Measurements from ENCODE around the gene LRMDA. TPM values are rescaled to one million over a fixed set of nuclear protein-coding genes. Genes with fewer than 3 reads are reported as not detected.

LRMDA gene
- total and polyA plus RNA-seq, 2 of the 4 experiments (the other 2 are of a cell fraction) = 0.07 TPM; not detected in 1

DNA sequence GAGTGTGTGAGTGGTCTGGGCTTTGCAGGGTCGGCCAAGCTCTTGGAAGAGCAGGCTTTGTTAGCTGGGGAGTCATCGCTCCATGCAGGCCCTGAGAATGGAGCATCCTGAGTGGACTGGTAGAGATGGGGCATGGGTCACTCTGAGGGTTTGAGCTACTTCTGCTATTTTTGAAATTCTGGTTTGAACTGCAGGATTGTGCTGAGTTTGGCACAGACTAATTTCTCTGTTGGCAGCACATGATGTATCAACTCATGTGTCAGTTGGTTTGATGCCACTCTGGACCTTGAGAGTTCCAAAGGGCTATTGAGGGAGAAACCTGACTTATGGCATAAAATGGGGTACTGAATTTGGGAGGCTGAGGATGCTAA lies 56.3 kb downstream of the LRMDA start:
- DNase-seq = no peak
- no TSS peak for BruUV-seq (replicated peaks)
- Histone ChIP-seq H3K9ac (ENCODE audit: low read depth, low read length) (no peak overlapping the region), H2BK20ac (ENCODE audit: low read depth, low read length) (no peak overlapping the region), H2BK120ac (ENCODE audit: low read depth, low read length) (no peak overlapping the region), H2AK5ac (ENCODE audit: low read depth, low read length) (no peak overlapping the region), H3K9me1 (ENCODE audit: insufficient read depth, low read length) (no peaks in the 10 kb centered on the region), H2BK5ac (ENCODE audit: low read depth, low read length, poor library complexity, severe bottlenecking) (no peak overlapping the region), H2AFZ (replicated peaks; ENCODE audit: low read length, poor library complexity) (no peak overlapping the region), H3K4me3 (ENCODE audit: insufficient read depth, low read depth, low read length) (no peak overlapping the region), H3K4me2 (ENCODE audit: low read depth, low read length) (no peak overlapping the region), H3K27me3 (ENCODE audit: control insufficient read depth, insufficient read depth, low read length) (peaks cover 3% of the 10 kb centered on the region; the same call in 1 of the 2 replicates), H3K14ac (replicated peaks; ENCODE audit: low read depth, low read length) (no peak overlapping the region), H3K4ac (ENCODE audit: low read depth, low read length) (no peak overlapping the region), H4K5ac (ENCODE audit: low read depth, low read length) (no peak overlapping the region), H3K23ac (ENCODE audit: low read depth, low read length) (no peak overlapping the region), H3K9me3 (ENCODE audit: control insufficient read depth, insufficient read depth, low read length) (no peaks in the 10 kb centered on the region), H3K79me1 (ENCODE audit: low read depth in 1 of 2, low read length in 2 of 2) (no peaks in the 10 kb centered on the region), H3K36me3 (ENCODE audit: control insufficient read depth, insufficient read depth, low read length) (no peaks in the 10 kb centered on the region), H3K18ac (ENCODE audit: low read depth, low read length) (no peak overlapping the region), H3K56ac (ENCODE audit: extremely low read depth, insufficient read depth, low read length) (no peak overlapping the region), H4K20me1 (ENCODE audit: insufficient read depth, low read length) (no peaks in the 10 kb centered on the region), H4K8ac (ENCODE audit: low read depth in 2 of 2, low read length in 2 of 2) (no peak overlapping the region), H2BK15ac (ENCODE audit: low read depth, low read length) (no peak overlapping the region), H4K91ac (ENCODE audit: insufficient read depth, low read depth, low read length) (no peak overlapping the region), H3K27ac (ENCODE audit: insufficient read depth, low read length) (no peak overlapping the region), H2AK9ac (replicated peaks; ENCODE audit: low read depth, low read length, poor library complexity) (peak overlapping the region; percentile 11), H3K4me1 (ENCODE audit: control insufficient read depth, insufficient read depth, low read length) (no peaks in the 10 kb centered on the region)
- ChIA-PET POLR2A (ENCODE audit: unreplicated experiment) (no interaction called here), CTCF (no interaction called here)
- intact Hi-C loops (cut with micrococcal nuclease) = no loop called here
- dilution Hi-C loops (cut with HindIII; ENCODE audit: low sequenced_read_pairs, unreplicated experiment) = no loop called here
- no CpG with 5 or more reads among the region's 2 CpGs for WGBS, 2 experiments (ENCODE audit: extremely low coverage in 2 of 2, insufficient read length in 1 of 2)
- in situ Hi-C loops (cut with MboI; ENCODE audit: low sequenced_read_pairs) = no loop called here
- TF ChIP-seq BHLHE40 (IDR thresholded peaks at IDR 0.05; ENCODE audit: low read depth, low read length) (no peak), NFE2L2 (IDR thresholded peaks at IDR 0.05; ENCODE audit: low read depth, low read length) (no peak), CEBPB (IDR thresholded peaks at IDR 0.05; ENCODE audit: low read depth, low read length) (no peak), MAZ (IDR thresholded peaks at IDR 0.05; ENCODE audit: borderline replicate concordance, low read depth, low read length) (no peak), FOS (IDR thresholded peaks at IDR 0.05; ENCODE audit: low read depth, low read length) (no peak), SMC3 (IDR thresholded peaks at IDR 0.05; ENCODE audit: low read depth, low read length) (no peak), MXI1 (IDR thresholded peaks at IDR 0.05; ENCODE audit: borderline replicate concordance, low read depth, low read length) (no peak)
- TF ChIP-seq, protein P1, sequence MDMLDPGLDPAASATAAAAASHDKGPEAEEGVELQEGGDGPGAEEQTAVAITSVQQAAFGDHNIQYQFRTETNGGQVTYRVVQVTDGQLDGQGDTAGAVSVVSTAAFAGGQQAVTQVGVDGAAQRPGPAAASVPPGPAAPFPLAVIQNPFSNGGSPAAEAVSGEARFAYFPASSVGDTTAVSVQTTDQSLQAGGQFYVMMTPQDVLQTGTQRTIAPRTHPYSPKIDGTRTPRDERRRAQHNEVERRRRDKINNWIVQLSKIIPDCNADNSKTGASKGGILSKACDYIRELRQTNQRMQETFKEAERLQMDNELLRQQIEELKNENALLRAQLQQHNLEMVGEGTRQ (IDR thresholded peaks at IDR 0.05; ENCODE audit: low read depth, low read length) = no peak
- ATAC-seq (ENCODE audit: low read depth) = no peak

All from IMR-90 (cell line).